ENCODE results near the gene TAOK2.

TAOK2 gene

GRCh38 chr16:30022887-30023286 lies 49.2 kb downstream of the TAOK2 start, which contains the start of gene C16orf92:
C16orf92 (plus strand) TSS chr16:30023198; CDS start chr16:30023341, 143 bp downstream.
- no peaks in the 10 kb centered on the region for H3K27me3 ChIP-seq (ENCODE audit: insufficient read depth, low read depth, severe bottlenecking)
- H3K9me3 ChIP-seq (ENCODE audit: severe bottlenecking) = no peaks in the 10 kb centered on the region
- H3K27ac ChIP-seq = peak within 1 kb of the TSS; percentile 28
- H3K36me3 ChIP-seq = peaks cover 42% of the 10 kb centered on the region
- TF ChIP-seq CTCF (IDR thresholded peaks at IDR 0.05; ENCODE audit: low read depth, low read length) = no peak
- no peak for DNase-seq
- no peak within 1 kb of the TSS for H3K4me3 ChIP-seq (ENCODE audit: low read depth, low read length)

- peaks cover 43% of the 10 kb centered on the region for H3K36me3 ChIP-seq
- H3K27me3 ChIP-seq (ENCODE audit: insufficient read depth, low read depth, severe bottlenecking) = no peaks in the 10 kb centered on the region
- no peak for TF ChIP-seq CTCF (IDR thresholded peaks at IDR 0.05; ENCODE audit: low read depth, low read length)
- H3K4me3 ChIP-seq (ENCODE audit: low read depth, low read length) = no peak overlapping the region
- H3K9me3 ChIP-seq (ENCODE audit: severe bottlenecking) = no peaks in the 10 kb centered on the region
- peak overlapping the region; percentile 28 for H3K27ac ChIP-seq
- DNase-seq = no peak
Observed at GRCh38 chr16:30023586-30023985, 49.9 kb downstream of the TAOK2 start.

GRCh38 chr16:30024451-30024850 lies 50.8 kb downstream of the TAOK2 start:
- peaks cover 51% of the 10 kb centered on the region for H3K36me3 ChIP-seq
- H3K27ac ChIP-seq = no peak overlapping the region
- no peak for DNase-seq
- no peaks in the 10 kb centered on the region for H3K9me3 ChIP-seq (ENCODE audit: severe bottlenecking)
- no peaks in the 10 kb centered on the region for H3K27me3 ChIP-seq (ENCODE audit: insufficient read depth, low read depth, severe bottlenecking)
- TF ChIP-seq CTCF (IDR thresholded peaks at IDR 0.05; ENCODE audit: low read depth, low read length) = no peak
- no peak overlapping the region for H3K4me3 ChIP-seq (ENCODE audit: low read depth, low read length)

- Histone ChIP-seq H3K9me3 (ENCODE audit: severe bottlenecking) (no peaks in the 10 kb centered on the region), H3K27me3 (ENCODE audit: insufficient read depth, low read depth, severe bottlenecking) (no peaks in the 10 kb centered on the region), H3K4me3 (ENCODE audit: low read depth, low read length) (no peak overlapping the region), H3K36me3 (peaks cover 52% of the 10 kb centered on the region), H3K27ac (no peak overlapping the region)
- no peak for DNase-seq
- no peak for TF ChIP-seq CTCF (IDR thresholded peaks at IDR 0.05; ENCODE audit: low read depth, low read length)
Observed at GRCh38 chr16:30025156-30025555, 51.5 kb downstream of the TAOK2 start.

GRCh38 chr16:30025574-30025973 lies 51.9 kb downstream of the TAOK2 start:
- no peak overlapping the region for H3K27ac ChIP-seq
- no peak overlapping the region for H3K4me3 ChIP-seq (ENCODE audit: low read depth, low read length)
- H3K36me3 ChIP-seq = peaks cover 52% of the 10 kb centered on the region
- no peak for TF ChIP-seq CTCF (IDR thresholded peaks at IDR 0.05; ENCODE audit: low read depth, low read length)
- H3K9me3 ChIP-seq (ENCODE audit: severe bottlenecking) = no peaks in the 10 kb centered on the region
- no peaks in the 10 kb centered on the region for H3K27me3 ChIP-seq (ENCODE audit: insufficient read depth, low read depth, severe bottlenecking)
- DNase-seq = no peak

GRCh38 chr16:30026449-30026848 lies 52.8 kb downstream of the TAOK2 start:
- no peak overlapping the region for H3K4me3 ChIP-seq (ENCODE audit: low read depth, low read length)
- no peaks in the 10 kb centered on the region for H3K9me3 ChIP-seq (ENCODE audit: severe bottlenecking)
- H3K27me3 ChIP-seq (ENCODE audit: insufficient read depth, low read depth, severe bottlenecking) = no peaks in the 10 kb centered on the region
- peaks cover 52% of the 10 kb centered on the region for H3K36me3 ChIP-seq
- no peak overlapping the region for H3K27ac ChIP-seq
- TF ChIP-seq CTCF (IDR thresholded peaks at IDR 0.05; ENCODE audit: low read depth, low read length) = no peak
- DNase-seq = no peak
